Vagina (tissue), 2 donors: ENCODE measurements around the gene EZH2.

Experiments used
- CTCF ChIP-seq, 3 experiments: fragments of 450-650 bp in 2 of 3; fragments of 200-600 bp in 1 of 3; sonication (generic) in 1 of 3; IDR thresholded peaks; one replicate each; pipeline ENCODE4 v1.5.1; 2017 to 2019; ENCODE audit warnings: antibody characterized with exemption in 3 of 3, mild to moderate bottlenecking in 2 of 3, moderate library complexity in 2 of 3
- POLR2AphosphoS5 ChIP-seq, 2 donors: sonication (generic); formaldehyde crosslinking; IDR thresholded peaks; one replicate each; pipeline ENCODE4 v1.9.0; 2017; ENCODE audit warnings: antibody characterized with exemption in 2 of 2, mild to moderate bottlenecking in 2 of 2, low read depth in 1 of 2; ENCODE audit not compliant: insufficient read depth in 1 of 2

GRCh38 chr7:148856891-148857290, 27.2 kb downstream of the EZH2 start:
- no peak for TF ChIP-seq CTCF (IDR thresholded peaks at IDR 0.05)
- TF ChIP-seq POLR2AphosphoS5 (IDR thresholded peaks at IDR 0.05; ENCODE audit: insufficient read depth in 1 of 2, low read depth in 1 of 2) = no peak
